NCI-H460 (cell line): ENCODE data around the gene CDK16. TPM values are rescaled to one million over a fixed set of nuclear protein-coding genes. Genes with fewer than 3 reads are reported as not detected.

Source experiments
- DNase-seq: peaks from one replicate; pipeline ENCODE4 v3.0.0-alpha.2; 2016; ENCODE audit warnings: low read depth; ENCODE audit errors: extremely low read depth
- polyA plus RNA-seq: library from polyadenylated mRNA; depleted of rRNA; stranded (reverse); fragments of >200 nt; gene quantifications from 2 replicates; pipeline ENCODE4 v1.2.3, GENCODE V29; 2014; cell fraction: nucleus; rRNA removed
- total RNA-seq: library from RNA; depleted of rRNA; stranded (reverse); fragments of >200 nt; shearing (Covaris generic); gene quantifications from 2 replicates; pipeline ENCODE4 v1.2.3, GENCODE V29; 2014; rRNA removed

The CDK16 gene
- 141 and 164 TPM in 2 replicates for total RNA-seq
- 219 and 283 TPM in 2 replicates for polyA plus RNA-seq

DNA sequence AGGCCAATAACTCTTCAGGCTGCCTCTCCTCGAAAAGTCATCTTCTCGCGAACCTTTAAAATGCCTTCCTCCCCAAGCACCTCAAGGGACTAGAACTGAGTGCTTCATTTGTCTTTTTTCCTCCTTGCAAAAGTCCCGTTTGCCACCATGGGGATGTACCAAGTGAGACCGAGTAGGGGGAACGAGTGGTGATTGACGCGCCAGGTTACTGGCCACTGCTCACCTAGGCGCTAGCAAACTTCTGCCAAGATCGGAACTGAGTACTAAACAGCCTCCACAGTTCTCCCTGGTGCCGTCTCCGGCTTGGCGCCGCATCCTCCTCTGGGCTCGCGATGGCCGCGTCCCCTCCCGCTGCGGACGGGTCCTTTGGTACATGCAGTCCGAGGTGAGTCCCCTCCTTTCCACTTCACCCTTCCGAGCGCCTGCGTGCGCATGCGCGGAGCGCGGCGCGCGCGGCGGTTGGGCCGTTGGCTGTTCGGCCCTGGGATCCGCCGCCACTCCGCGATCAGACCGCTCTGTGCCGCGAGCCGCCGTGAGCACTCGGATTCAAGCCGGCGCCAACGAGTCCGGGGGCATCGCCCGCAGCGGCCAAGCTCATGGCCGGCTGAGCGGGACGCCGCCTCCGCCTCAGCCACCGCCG lies at the start of gene CDK16:
CDK16 (plus strand) TSS at position 402 of the 640 bp plus-strand sequence. CDS start 4,877 bp downstream, outside the sequence.
- peak; percentile 74 for DNase-seq

GRCh38 chrX:47169273-47169672 lies 49.2 kb upstream of the CDK16 start:
- DNase-seq, result no peak

- no peak for DNase-seq
Measured at GRCh38 chrX:47169726-47170515, 48.6 kb upstream of the CDK16 start.

DNA sequence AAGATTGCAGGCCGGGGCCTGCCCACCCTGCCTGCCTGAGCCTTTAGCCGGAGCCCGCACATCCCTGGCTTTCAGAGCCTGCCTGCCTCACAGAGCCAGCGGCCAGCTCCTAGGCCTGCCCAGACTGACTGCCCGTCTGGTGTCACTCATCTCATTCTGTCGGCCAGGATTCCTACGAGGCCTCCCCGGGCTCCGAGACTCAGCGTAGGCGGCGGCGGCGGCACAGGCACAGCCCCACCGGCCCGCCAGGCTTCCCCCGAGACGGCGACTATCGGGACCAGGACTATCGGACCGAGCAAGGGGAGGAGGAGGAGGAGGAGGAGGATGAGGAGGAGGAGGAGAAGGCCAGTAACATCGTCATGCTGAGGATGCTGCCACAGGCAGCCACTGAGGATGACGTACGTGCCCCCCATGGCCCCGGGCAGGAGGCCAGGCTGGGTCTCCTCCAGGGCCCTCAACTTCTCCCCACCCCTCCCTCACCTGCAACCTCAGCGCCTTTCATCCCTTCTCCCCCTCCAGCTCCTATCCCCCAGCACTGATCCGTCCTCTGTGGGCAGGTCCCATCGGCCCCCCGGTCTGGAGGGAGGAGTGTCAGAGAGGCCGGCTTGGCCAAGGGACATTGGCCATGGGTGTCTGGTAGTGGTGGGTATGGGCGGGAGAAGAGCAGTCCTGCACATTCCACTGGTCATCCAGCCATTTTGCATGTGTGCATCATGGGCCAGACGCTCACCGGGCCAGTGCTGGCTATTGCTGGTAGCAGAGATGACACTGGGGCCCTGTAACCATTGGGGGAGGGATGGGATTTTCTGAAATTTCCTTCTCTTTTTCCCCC lies 47.4 kb upstream of the CDK16 start:
- DNase-seq, result no peak

DNA sequence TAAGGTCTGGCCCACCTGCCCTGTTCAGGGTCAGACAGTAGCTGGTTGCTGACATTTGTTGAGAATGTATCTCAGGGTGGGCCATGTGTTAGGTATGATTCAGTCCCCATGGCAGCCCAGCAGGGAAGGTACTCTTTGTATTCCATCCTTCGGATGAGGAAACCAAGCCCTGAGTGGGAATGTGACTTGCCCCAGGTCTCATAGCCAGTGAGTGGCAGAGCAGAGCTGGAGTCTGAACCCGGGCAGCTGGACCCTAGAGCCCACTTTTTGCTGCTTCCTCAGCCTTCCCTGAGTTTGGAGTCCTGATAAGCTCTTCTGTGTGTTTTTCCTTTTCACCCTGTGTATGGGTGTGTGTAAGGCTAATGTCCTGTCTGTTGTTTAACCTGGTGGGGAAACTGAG lies 46.5 kb upstream of the CDK16 start:
- no peak for DNase-seq

- DNase-seq, result no peak
Measured at GRCh38 chrX:47172549-47172948, 45.9 kb upstream of the CDK16 start.

- no peak for DNase-seq
Measured at GRCh38 chrX:47172971-47173792, 45.3 kb upstream of the CDK16 start.

DNA sequence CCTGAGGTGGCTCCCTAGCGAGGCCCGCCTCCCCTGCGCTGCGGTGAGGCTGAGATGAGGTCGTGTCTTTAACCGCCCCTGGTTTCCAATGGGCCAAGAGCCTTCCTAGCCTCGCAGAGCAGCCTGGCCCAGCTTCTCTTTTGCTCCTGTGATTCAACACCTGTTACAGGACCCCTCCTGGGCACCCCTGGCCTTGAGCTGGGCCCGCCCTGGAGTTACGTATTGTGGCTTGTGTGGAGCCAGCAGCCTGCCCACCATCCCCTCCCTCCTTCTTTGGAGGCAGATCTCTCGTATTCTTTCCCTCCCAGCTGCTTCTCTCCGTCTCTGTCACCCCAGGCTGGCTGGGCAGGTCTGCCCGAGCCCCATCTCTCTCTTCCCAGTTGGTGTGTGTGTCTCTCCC lies 44.1 kb upstream of the CDK16 start:
- DNase-seq, result no peak

DNA sequence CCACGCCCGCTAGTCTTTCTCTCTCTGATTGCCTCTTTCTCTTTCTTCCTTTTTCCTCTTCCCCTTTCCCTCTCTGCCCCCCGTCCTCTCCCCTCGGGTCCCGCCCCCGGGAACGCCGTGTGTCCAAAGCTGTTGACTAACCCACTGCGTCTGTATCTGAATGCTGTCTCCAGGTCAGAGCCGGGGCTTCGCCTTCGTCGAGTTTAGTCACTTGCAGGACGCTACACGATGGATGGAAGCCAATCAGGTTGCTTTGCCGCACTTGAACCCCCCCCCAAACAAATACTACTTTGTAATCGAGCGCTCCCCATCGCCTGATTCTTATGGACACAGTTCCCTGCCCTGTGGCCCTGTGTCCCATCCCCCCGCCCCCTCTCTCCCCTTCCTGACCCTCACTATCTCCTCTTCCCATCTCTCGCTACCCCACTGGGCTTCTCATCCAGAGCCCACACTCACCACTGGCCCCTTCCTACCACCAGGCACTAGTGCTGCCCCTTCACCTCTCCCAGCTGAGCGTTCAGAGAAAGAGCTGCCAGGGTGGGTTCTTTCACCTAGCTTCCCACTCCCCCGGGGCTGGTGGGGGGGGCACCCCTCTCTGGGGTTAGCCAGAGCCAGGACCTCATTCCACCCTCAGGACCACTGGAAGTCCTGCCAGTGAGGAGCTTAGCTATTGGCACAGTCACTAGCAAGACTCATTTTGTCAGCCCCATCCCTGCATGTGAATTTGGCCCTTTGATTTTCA lies 43.5 kb upstream of the CDK16 start:
- DNase-seq, result no peak

DNA sequence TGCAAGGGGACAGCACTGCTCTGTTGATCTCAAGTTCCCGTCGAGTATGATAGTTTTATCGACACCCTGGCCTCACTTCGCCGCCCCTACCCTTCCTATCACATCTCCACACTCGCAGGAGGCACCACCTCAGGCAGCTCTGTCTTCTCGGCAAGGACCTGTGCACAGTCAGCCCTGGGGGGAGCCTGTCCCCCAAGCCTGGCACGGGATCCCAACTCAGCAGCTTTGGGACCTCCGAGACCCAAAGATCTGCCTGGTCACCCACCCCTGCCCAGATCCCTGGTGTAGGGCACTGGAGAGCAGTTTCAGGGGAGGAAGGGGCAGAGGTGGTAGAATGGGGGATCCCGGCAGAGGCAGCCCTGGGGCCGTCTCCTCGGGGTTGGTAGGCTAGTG lies 42.9 kb upstream of the CDK16 start:
- no peak for DNase-seq

- DNase-seq, result no peak
Measured at GRCh38 chrX:47176101-47176740, 42.3 kb upstream of the CDK16 start.

DNA sequence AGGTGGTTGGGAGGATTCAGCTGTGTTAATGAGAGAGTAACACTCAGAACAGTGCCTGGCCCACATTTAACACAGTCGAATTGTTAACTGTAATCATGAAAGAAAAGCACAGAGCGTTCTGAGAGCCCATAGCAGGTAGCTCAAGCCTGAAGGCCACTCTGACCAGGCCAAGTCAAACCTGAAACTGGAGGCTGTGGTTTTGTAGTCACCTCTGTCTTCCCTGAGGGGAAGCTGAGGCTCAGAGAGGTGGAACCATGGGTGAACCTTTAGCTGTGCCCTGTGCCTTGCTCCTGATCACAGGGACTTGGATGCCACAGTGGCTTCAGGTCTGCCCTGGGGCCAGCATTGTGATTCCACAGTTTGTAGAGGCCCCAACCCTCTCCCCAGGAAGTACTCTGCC lies 41.4 kb upstream of the CDK16 start:
- no peak for DNase-seq

- no peak for DNase-seq
Measured at GRCh38 chrX:47178337-47178736, 40.1 kb upstream of the CDK16 start.

- no peak for DNase-seq
Measured at GRCh38 chrX:47179221-47179927, 39.1 kb upstream of the CDK16 start.

GRCh38 chrX:47179928-47180255 lies 38.6 kb upstream of the CDK16 start:
- no peak for DNase-seq

GRCh38 chrX:47180346-47180745 lies 38.1 kb upstream of the CDK16 start:
- no peak for DNase-seq

- no peak for DNase-seq
Measured at GRCh38 chrX:47181301-47181700, 37.2 kb upstream of the CDK16 start.

DNA sequence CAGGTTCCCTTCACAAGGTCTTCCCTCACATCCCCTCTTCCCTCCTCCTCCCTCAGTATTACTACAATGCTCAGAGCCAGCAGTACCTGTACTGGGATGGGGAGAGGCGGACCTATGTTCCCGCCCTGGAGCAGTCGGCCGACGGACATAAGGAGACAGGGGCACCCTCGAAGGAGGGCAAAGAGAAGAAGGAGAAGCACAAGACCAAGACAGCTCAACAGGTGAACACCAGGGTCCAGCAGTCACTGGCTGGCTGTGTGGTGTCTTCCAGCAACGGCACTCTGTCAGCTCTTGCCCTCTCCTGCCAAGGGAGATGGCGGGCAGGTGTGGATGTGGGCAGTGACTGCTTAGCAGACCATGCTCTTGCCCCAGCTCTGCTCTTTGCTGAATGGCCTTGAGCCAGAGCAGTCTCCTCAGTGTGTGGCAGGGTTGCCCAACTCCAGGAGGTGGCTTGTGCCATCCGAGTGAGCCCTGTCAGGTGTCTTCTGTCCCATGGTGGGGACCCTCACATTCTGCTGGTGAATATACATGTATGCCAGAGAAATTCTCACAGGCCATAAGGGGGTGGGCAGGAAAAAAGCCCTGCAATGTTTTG lies 36.3 kb upstream of the CDK16 start:
- DNase-seq, result no peak
